GM23338 (cell line): ENCODE results near the gene CAPN10. TPM values are rescaled to one million over a fixed set of nuclear protein-coding genes. Genes with fewer than 3 reads are reported as not detected.

Experiments
- ATAC-seq: fragments of 200-7000 bp; cut with Tn5 transposase; 3 replicates; pipeline ENCODE4 v1.9.1; 2020
- DNase-seq: peaks from one replicate; pipeline ENCODE4 v3.0.0-alpha.2; 2015; ENCODE audit warnings: low spot score
- H2AFZ ChIP-seq: fragments of 200-600 bp; sonication (generic); 2 replicates; pipeline ENCODE4 v1.8.0; 2016; ENCODE audit warnings: antibody characterized with exemption, mild to moderate bottlenecking, moderate library complexity
- H3F3A ChIP-seq: fragments of 200-600 bp; sonication (generic); replicated peaks from 2 replicates; pipeline ENCODE4 v1.8.0; 2017; ENCODE audit warnings: antibody characterized with exemption, mixed run types, low read depth
- H3K27ac ChIP-seq: fragments of 200-600 bp; sonication (generic); 2 replicates; pipeline ENCODE4 v1.6.1; 2016; ENCODE audit warnings: low read depth
- H3K27me3 ChIP-seq: fragments of 200-600 bp; sonication (generic); 2 replicates; pipeline ENCODE4 v1.8.0; 2016; ENCODE audit warnings: mild to moderate bottlenecking, mixed run types, moderate library complexity; ENCODE audit not compliant: insufficient read depth
- H3K36me3 ChIP-seq: fragments of 200-600 bp; sonication (generic); 2 replicates; pipeline ENCODE4 v1.8.0; 2016; ENCODE audit warnings: mild to moderate bottlenecking; ENCODE audit not compliant: insufficient read depth
- H3K4me1 ChIP-seq: fragments of 200-600 bp; sonication (generic); 2 replicates; pipeline ENCODE4 v1.8.0; 2016; ENCODE audit warnings: mild to moderate bottlenecking, moderate library complexity; ENCODE audit not compliant: insufficient read depth
- H3K4me2 ChIP-seq: fragments of 200-600 bp; sonication (generic); 2 replicates; pipeline ENCODE4 v1.7.1; 2017; ENCODE audit warnings: mixed run types
- H3K4me3 ChIP-seq: fragments of 200-600 bp; sonication (generic); 2 replicates; pipeline ENCODE4 v1.6.1; 2016; ENCODE audit warnings: mixed run types
- H3K79me2 ChIP-seq: fragments of 200-600 bp; sonication (generic); replicated peaks from 2 replicates; pipeline ENCODE4 v1.8.0; 2017; ENCODE audit warnings: mild to moderate bottlenecking; ENCODE audit not compliant: insufficient read depth
- H3K9me2 ChIP-seq: fragments of 200-600 bp; sonication (generic); 2 replicates; pipeline ENCODE4 v1.8.0; 2017; ENCODE audit not compliant: insufficient read depth
- H4K20me1 ChIP-seq: fragments of 200-600 bp; sonication (generic); replicated peaks from 2 replicates; pipeline ENCODE4 v1.8.0; 2017; ENCODE audit warnings: mild to moderate bottlenecking; ENCODE audit not compliant: insufficient read depth
- H3K27ac Mint-ChIP-seq: 2 replicates; pipeline ENCODE4 v1.8.0; 2020; ENCODE audit warnings: inconsistent platforms, mild to moderate bottlenecking, moderate library complexity, mixed read lengths
- H3K27me3 Mint-ChIP-seq: 3 replicates; pipeline ENCODE4 v1.8.0; 2022; ENCODE audit warnings: low read depth, mild to moderate bottlenecking, moderate library complexity, mixed read lengths, inconsistent platforms; ENCODE audit not compliant: insufficient read depth, poor library complexity
- H3K36me3 Mint-ChIP-seq: 3 replicates; pipeline ENCODE4 v1.8.0; 2021; ENCODE audit warnings: low read depth, mild to moderate bottlenecking, inconsistent platforms, moderate library complexity, mixed read lengths
- H3K4me1 Mint-ChIP-seq: 3 replicates; pipeline ENCODE4 v1.8.0; 2020; ENCODE audit warnings: mild to moderate bottlenecking, inconsistent platforms, mixed read lengths
- H3K4me3 Mint-ChIP-seq: 3 replicates; pipeline ENCODE4 v1.8.0; 2021; ENCODE audit warnings: moderate library complexity, mild to moderate bottlenecking, inconsistent platforms, mixed read lengths
- H3K9me3 Mint-ChIP-seq: 3 replicates; pipeline ENCODE4 v1.8.0; 2020; ENCODE audit warnings: moderate library complexity, mild to moderate bottlenecking, inconsistent platforms, mixed read lengths
- ETS1 ChIP-seq: IDR thresholded peaks from 2 replicates; pipeline ENCODE4 v1.6.1; 2016; ENCODE audit warnings: antibody characterized with exemption
- NANOG ChIP-seq: IDR thresholded peaks from 2 replicates; pipeline ENCODE4 v1.6.1; 2016; ENCODE audit warnings: antibody characterized with exemption, borderline replicate concordance
- STAT1 ChIP-seq: IDR thresholded peaks from one replicate; pipeline ENCODE4 v1.6.1; 2016; ENCODE audit warnings: antibody characterized with exemption; ENCODE audit not compliant: unreplicated experiment
- ZNF331 ChIP-seq: fragments of 250-450 bp; sonication (Bioruptor Pico); IDR thresholded peaks from 2 replicates; pipeline ENCODE4 v1.5.0; 2020; ENCODE audit warnings: low read depth, mild to moderate bottlenecking, moderate library complexity
- ZNF462 ChIP-seq: fragments of 250-450 bp; sonication (Bioruptor Pico); IDR thresholded peaks from 2 replicates; pipeline ENCODE4 v1.5.0; 2020; ENCODE audit warnings: mild to moderate bottlenecking, moderate library complexity
- polyA plus RNA-seq: library from polyadenylated mRNA; unstranded; fragments of >200 nt; fragmentation: Nextera tagmentation; extraction: Ambion mirVana; gene quantifications from 2 replicates; pipeline ENCODE4 v1.2.1, GENCODE V29; 2016
- total RNA-seq: library from RNA; depleted of rRNA; stranded (reverse); fragments of >200 nt; shearing (Covaris generic); gene quantifications from 2 replicates; pipeline ENCODE4 v1.2.3, GENCODE V29; 2014

The CAPN10 gene
- total and polyA plus RNA-seq, 2 experiments from 2014 or later = 30.2 to 59.8 TPM

- Histone ChIP-seq H2AFZ (no peak overlapping the region), H3K4me3 (no peak overlapping the region), H3K79me2 (no peaks in the 10 kb centered on the region), H3K4me2 (no peak overlapping the region), H3F3A (no peaks in the 10 kb centered on the region), H3K9me2 (no peaks in the 10 kb centered on the region), H4K20me1 (no peaks in the 10 kb centered on the region), H3K27ac (no peak overlapping the region), H3K4me1 (no peaks in the 10 kb centered on the region), H3K27me3 (no peaks in the 10 kb centered on the region), H3K36me3 (no peaks in the 10 kb centered on the region)
- peaks cover 10% of the 10 kb centered on the region for H3K4me1 Mint-ChIP-seq
- peaks cover 16% of the 10 kb centered on the region for H3K27me3 Mint-ChIP-seq
- H3K36me3 Mint-ChIP-seq = no peaks in the 10 kb centered on the region
- H3K27ac Mint-ChIP-seq = no peak overlapping the region
- DNase-seq (no peak), ATAC-seq (no peak)
- no peaks in the 10 kb centered on the region for H3K9me3 Mint-ChIP-seq
- TF ChIP-seq NANOG (no peak), ZNF331 (CRISPR knock-in tag) (no peak), ZNF462 (CRISPR knock-in tag) (no peak), STAT1 (no peak), ETS1 (no peak)
- H3K4me3 Mint-ChIP-seq = no peak overlapping the region
Measured at GRCh38 chr2:240647503-240648154, 61.1 kb downstream of the CAPN10 start.
